Measurements from ENCODE around the gene NFE2L1. TPM values are rescaled to one million over a fixed set of nuclear protein-coding genes. Genes with fewer than 3 reads are reported as not detected.

Gene NFE2L1
- total and polyA plus RNA-seq, 2 of the 8 experiments (the other 6 are each of a cell fraction or from before 2014, with no cell fraction given) = 140 to 143 TPM

DNA sequence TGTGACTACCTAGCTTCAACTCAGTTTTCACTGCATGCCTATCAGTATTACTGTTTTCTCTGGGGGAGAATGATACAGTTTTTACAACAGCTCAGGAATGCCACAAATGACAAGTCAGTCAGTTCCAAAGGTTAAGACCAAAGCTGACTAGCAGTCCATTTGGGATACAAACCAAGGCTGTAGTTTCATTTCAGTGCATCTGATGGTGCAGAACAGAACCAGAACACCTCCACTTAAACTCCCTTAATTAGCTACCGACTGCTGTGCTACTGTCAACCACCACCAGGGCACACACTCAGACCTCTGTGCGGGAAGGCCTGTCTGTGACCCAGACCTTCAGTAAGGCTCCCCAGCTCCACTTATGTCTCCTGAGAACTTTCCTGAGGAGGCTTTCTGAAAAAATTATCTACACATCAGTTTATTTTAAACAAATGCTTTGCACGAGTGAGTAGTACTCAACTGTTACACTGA lies 20.4 kb downstream of the NFE2L1 start:
- no peaks in the 10 kb centered on the region for H3K23me2 ChIP-seq (ENCODE audit: low read depth, low read length)
- WGBS, 2 experiments (ENCODE audit: extremely low coverage in 1 of 2, insufficient coverage in 1 of 2, insufficient read length in 1 of 2, insufficient replicate concordance in 2 of 2, low coverage in 1 of 2, low lambda C conversion rate in 2 of 2, missing lambda C conversion rate in 1 of 2) = 80% methylated on average over 3 of the region's 3 CpGs; no CpG with 5 or more reads in 1 of the 2 experiments
- no peak overlapping the region for H3K56ac ChIP-seq (replicated peaks; ENCODE audit: insufficient read length, low read depth, low read length)
- no peaks in the 10 kb centered on the region for H3K27me3 ChIP-seq (replicated peaks in 1 of 4; ENCODE audit: control insufficient read depth in 3 of 4, extremely low read depth in 1 of 4, insufficient read depth in 3 of 4, low read length in 3 of 4)
- no peak overlapping the region for H3K4me2 ChIP-seq (ENCODE audit: insufficient read depth in 1 of 2, low read depth in 2 of 2, low read length in 2 of 2)
- CTCF ChIA-PET (ENCODE audit: partially characterized antibody) = interaction anchor here (0.5 to 5.9 kb wide), 33 partner anchors 11 to 226 kb away, joined by 3 to 78 read pairs (median 5); partner anchors contain the start of genes COPZ2 and NFE2L1
- H2BK12ac ChIP-seq (ENCODE audit: low read depth, low read length) = no peak overlapping the region
- DNase-seq (ENCODE audit: low read depth in 1 of 2, low spot score in 2 of 2) (peak in 1 of 2 experiments; percentile 62), FAIRE-seq (no peak)
- H3K27ac ChIP-seq (ENCODE audit: low read depth, low read length) = no peak overlapping the region
- no peak overlapping the region for H2BK15ac ChIP-seq (ENCODE audit: low read length)
- H4K20me1 ChIP-seq (replicated peaks in 1 of 2; ENCODE audit: control insufficient read depth in 1 of 2, insufficient read depth in 2 of 2, low read length in 2 of 2) = peaks cover 9 to 20% of the 10 kb centered on the region in 2 experiments
- H3K9ac ChIP-seq (replicated peaks in 1 of 4; ENCODE audit: extremely low read depth in 1 of 4, low read depth in 3 of 4, low read length in 3 of 4) = no peak overlapping the region
- H3K4me1 ChIP-seq (replicated peaks in 1 of 4; ENCODE audit: control insufficient read depth in 3 of 4, insufficient read depth in 4 of 4, low read length in 3 of 4) = peaks cover 0 to 2% (median 0%) of the 10 kb centered on the region in 4 experiments; a peak in 1 of 7 replicates
- H3K4me3 ChIP-seq (ENCODE audit: extremely low read depth in 1 of 4, insufficient read depth in 2 of 4, low read depth in 3 of 4, low read length in 4 of 4) = no peak overlapping the region
- H2BK5ac ChIP-seq (ENCODE audit: low read depth, low read length) = no peak overlapping the region
- H4K5ac ChIP-seq (ENCODE audit: insufficient read length, low read depth, low read length) = no peak overlapping the region
- H3K9me3 ChIP-seq (ENCODE audit: insufficient read depth in 2 of 2, low read depth in 1 of 2, low read length in 1 of 2) = no peaks in the 10 kb centered on the region
- H2BK20ac ChIP-seq (ENCODE audit: low read length) = no peak overlapping the region
- H3K18ac ChIP-seq (ENCODE audit: extremely low read depth, low read length) = no peak overlapping the region
- H2AFZ ChIP-seq (ENCODE audit: low read length) = no peak overlapping the region
- POLR2A ChIA-PET (ENCODE audit: partially characterized antibody) = interaction anchor here (0.7 to 41.8 kb wide), 11 partner anchors 8 to 127 kb away, joined by 3 to 1227 read pairs (median 5); partner anchors contain the start of genes CDK5RAP3, COPZ2, NFE2L1 and PNPO
- H4K8ac ChIP-seq (ENCODE audit: extremely low read depth, insufficient read depth, low read length) = no peak overlapping the region
- peaks cover 5 to 54% (median 26%) of the 10 kb centered on the region in 4 experiments for H3K36me3 ChIP-seq (ENCODE audit: control insufficient read depth in 2 of 4, insufficient read depth in 4 of 4, low read length in 3 of 4)
- H3K14ac ChIP-seq (ENCODE audit: insufficient read length) = no peak overlapping the region
- H4K91ac ChIP-seq (replicated peaks; ENCODE audit: insufficient read length, low read length) = no peak overlapping the region
- H3K4ac ChIP-seq (replicated peaks; ENCODE audit: insufficient read length, low read depth, low read length) = no peak overlapping the region
- no peak overlapping the region for H3K23ac ChIP-seq (ENCODE audit: insufficient read length)
- no peaks in the 10 kb centered on the region; a peak in 1 of 4 replicates for H3K79me2 ChIP-seq (ENCODE audit: control insufficient read depth in 1 of 2, insufficient read depth in 2 of 2, low read length in 2 of 2)
- H2BK120ac ChIP-seq (replicated peaks; ENCODE audit: low read depth, low read length) = no peak overlapping the region
- no peak for TF ChIP-seq JUN (IDR thresholded peaks at IDR 0.05; ENCODE audit: low read depth, low read length)
- 0 out of 2 replicates have a peak, but pooled peaks have one; percentile 26 for TF ChIP-seq POLR2AphosphoS5 (IDR thresholded peaks at IDR 0.05; ENCODE audit: low read depth, low read length)
- TF ChIP-seq, protein P1, sequence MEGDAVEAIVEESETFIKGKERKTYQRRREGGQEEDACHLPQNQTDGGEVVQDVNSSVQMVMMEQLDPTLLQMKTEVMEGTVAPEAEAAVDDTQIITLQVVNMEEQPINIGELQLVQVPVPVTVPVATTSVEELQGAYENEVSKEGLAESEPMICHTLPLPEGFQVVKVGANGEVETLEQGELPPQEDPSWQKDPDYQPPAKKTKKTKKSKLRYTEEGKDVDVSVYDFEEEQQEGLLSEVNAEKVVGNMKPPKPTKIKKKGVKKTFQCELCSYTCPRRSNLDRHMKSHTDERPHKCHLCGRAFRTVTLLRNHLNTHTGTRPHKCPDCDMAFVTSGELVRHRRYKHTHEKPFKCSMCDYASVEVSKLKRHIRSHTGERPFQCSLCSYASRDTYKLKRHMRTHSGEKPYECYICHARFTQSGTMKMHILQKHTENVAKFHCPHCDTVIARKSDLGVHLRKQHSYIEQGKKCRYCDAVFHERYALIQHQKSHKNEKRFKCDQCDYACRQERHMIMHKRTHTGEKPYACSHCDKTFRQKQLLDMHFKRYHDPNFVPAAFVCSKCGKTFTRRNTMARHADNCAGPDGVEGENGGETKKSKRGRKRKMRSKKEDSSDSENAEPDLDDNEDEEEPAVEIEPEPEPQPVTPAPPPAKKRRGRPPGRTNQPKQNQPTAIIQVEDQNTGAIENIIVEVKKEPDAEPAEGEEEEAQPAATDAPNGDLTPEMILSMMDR (IDR thresholded peaks at IDR 0.05; ENCODE audit: control extremely low read depth in 1 of 3, insufficient read depth in 1 of 3, low read depth in 1 of 3, low read length in 3 of 3) = peak; percentile 60 to 74 (median 69)
- TF ChIP-seq RAD21 (IDR thresholded peaks at IDR 0.05 in 1 of 2, conservative IDR thresholded peaks at IDR 0.05 in 1 of 2; ENCODE audit: low read depth in 2 of 2, low read length in 2 of 2) = peak; percentile 39 to 51
- no peak overlapping the region for H2AK5ac ChIP-seq (ENCODE audit: low read depth, low read length)
- no peaks in the 10 kb centered on the region; the same call in 1 of the 2 replicates for H3K79me1 ChIP-seq (ENCODE audit: low read depth, low read length)

Data from H1 (cell line).